IPS-NIHi11 (cell line): ENCODE results near the gene PPP1R9A.
A peak's percentile ranks its signal among the peaks of the same experiment; 100 is the strongest.

Experiments used
- DNase-seq: peaks from one replicate; pipeline ENCODE4 v3.0.0; 2012; ENCODE audit warnings: mixed read lengths, low spot score

Gene PPP1R9A

DNA sequence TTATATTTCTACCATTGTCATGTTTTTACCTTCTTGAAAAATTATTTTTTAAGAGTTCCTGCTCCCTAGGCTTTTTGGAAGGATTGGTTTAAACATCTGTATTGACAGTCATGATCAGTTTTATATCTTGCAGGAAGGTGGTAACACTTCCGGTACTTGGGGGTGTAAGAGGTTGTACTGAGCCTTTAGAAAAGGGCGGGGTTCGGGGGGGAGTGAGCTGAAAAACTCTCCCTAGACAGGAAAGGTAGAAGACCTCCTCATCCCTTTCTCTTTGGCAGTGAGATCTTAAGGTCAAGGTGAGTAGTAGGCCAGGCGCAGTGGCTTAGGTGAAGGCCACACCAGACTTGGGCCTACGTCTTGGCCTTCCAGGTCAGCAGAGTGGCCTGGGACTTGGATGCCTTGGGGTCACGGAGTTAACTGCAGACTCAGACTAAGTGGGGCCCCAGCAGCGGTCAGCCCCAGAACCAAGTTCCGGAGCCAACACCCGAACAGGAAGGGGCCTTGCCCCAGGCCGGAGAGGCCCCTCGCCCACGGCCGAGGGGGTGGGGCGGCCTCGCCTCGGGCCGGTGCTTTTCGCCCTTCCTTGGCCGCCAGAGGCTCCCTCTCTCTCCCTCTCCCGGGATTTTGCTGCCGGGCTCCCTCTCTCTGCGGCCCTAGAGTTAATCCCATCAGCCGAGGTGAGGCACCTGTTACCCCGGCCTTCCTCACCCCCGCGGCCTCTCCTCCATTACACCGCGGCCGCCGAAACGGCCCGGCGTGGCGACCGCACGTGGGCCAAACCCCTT lies at the start of gene PPP1R9A:
PPP1R9A (plus strand) TSS at position 569 of the 785 bp plus-strand sequence. CDS start 2,520 bp downstream, outside the sequence.
- DNase-seq, result peak; percentile 86

GRCh38 chr7:94871132-94871531 lies 36.3 kb upstream of the PPP1R9A start:
- DNase-seq, result no peak

- DNase-seq, result no peak
Observed at GRCh38 chr7:94873239-94873638, 34.2 kb upstream of the PPP1R9A start.

GRCh38 chr7:94874036-94874785 lies 33.2 kb upstream of the PPP1R9A start:
- no peak for DNase-seq

DNA sequence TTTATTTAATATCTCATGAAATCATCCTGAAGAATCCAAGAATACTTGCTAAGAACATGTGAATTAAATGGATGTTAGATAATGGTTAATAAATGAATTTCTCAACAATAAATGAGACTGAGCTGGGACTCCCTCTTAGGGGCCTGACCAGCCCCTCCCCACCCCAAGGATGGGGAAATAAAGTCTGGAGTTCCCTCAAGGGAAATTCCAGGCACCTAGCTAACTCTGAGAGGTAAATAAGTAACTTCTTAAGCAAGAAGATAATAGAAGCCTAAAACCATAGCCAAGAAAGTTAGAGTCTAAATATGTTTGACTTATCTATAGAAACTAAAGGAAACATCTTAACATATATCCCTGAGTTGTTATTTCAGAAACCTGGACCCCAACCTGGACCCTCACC lies 32.2 kb upstream of the PPP1R9A start:
- DNase-seq, result no peak

DNA sequence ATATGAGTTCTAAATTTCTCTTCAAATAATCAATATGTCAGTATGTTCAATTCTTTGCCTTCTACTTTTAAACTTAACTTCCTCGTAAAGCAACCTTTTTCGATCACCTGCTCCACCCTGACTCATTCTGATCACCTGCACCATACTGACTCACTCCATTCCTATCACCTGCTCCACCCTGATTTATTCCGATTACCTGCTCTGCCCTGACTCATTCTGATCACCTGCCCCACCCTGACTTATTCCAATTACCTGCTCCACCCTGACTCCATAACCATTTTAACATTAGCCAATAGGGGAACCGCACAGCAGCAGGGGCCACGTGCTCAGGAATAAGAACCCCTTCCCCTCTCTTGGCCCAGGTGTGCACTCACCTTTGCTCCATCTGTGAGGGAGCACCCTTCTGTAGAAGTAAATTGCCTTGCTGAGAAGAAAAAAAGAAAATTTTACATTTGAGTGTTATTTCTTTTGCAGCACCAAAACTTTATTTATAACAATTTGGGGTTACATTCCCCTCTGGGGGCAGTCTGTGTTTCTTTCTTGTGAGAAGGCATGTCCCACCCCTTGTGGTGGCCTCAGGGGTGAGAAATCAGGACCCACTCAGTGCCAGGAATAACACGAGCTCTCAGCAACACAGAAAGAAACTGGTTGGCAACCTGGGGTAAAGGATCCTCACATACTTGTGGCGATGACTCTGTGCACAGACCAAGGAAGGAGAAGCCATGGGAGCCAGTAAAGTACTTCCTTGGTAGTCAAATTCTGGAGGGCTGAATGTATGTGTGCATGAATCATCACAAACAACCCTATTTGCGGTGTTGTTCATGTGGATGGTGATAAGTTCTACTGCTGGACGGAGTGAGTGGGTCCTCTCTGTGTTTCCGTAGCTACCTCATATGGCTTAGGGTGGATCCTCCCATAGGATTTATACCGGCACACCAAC lies 29.4 kb upstream of the PPP1R9A start:
- no peak for DNase-seq

DNA sequence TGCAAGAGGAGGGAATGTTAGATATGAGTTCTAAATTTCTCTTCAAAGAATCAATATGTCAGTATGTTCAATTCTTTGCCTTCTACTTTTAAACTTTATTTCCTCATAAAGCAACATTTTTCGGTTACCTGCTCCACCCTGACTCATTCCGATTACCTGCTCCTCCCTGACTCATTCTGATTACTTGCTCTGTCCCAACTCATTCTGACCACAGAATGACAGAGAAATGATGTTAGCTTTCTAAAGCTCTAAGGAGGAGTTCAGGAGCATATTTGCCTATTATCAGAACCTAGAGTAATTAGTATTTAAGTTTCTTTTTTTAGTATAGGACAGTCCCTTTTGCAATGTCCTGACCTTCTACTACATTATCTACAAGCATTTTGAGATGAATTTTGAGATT lies 24.5 kb upstream of the PPP1R9A start:
- no peak for DNase-seq

- DNase-seq, result no peak
Observed at GRCh38 chr7:94883616-94884015, 23.8 kb upstream of the PPP1R9A start.

GRCh38 chr7:94888551-94888950 lies 18.8 kb upstream of the PPP1R9A start:
- peak; percentile 44 for DNase-seq

DNA sequence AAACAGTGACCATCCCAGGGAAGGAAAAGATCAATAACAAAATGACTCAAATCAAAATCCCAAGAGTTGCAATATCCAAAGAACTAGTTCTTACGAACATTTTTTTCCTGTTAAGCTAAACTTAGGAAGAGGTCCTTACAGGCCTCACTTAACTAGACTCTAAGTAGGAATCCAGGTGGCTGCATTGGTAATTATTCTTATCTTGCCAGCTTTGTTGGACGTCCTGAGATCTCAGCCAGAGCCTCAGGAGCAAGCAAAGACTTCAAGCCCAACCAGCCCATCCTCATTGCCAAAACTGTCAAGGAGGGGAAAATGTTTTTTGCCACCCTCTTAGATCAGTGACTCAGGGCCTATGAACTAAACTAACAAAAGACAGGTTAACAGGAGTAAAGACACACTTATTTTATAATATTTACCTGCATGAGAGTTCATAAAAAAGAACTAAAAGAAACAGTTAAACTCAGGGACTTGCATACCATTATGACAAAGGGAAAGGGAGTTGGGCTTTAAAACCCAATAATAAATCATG lies 18.3 kb upstream of the PPP1R9A start:
- DNase-seq, result no peak

- DNase-seq, result no peak
Observed at GRCh38 chr7:94890216-94890615, 17.2 kb upstream of the PPP1R9A start.

DNA sequence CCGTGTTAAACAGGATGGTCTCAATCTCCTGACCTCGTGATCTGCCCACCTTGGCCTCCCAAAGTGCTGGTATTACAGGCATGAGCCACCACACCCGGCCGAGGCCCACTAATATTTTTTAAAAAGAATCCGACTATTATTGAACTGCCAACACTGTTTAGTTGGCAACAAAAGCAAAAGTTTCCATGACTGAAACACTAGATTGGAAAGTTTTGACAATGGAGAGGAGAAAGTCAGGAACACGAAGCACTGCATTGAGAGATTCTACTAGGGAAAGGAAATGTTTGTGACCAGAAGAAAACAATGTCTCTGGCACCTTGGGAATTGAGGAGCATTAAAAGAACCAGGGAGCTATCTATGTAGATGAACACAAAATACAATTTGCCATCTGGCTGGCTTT lies 13.7 kb upstream of the PPP1R9A start:
- no peak for DNase-seq

- DNase-seq, result no peak
Observed at GRCh38 chr7:94897541-94897940, 9.9 kb upstream of the PPP1R9A start.

DNA sequence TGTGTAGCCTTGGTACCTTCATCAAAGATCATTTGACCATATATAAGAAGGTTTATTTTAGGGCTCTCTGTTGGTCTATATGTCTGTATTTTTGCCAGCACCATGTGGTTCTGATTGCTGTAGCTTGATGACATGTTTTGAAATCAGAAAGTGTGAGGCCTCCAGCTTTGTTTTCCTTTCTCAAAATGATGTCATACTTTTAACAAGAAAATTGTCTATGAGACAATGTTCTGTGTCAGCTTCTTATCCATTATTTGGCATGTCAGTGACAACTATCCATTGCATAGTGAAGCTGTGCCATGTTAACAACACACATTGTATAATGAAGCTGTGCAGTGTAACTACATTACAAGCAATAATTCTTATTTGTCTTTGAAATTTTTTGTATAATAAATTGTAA lies 9.1 kb upstream of the PPP1R9A start:
- no peak for DNase-seq

GRCh38 chr7:94901981-94902380 lies 5.4 kb upstream of the PPP1R9A start:
- DNase-seq, result no peak

DNA sequence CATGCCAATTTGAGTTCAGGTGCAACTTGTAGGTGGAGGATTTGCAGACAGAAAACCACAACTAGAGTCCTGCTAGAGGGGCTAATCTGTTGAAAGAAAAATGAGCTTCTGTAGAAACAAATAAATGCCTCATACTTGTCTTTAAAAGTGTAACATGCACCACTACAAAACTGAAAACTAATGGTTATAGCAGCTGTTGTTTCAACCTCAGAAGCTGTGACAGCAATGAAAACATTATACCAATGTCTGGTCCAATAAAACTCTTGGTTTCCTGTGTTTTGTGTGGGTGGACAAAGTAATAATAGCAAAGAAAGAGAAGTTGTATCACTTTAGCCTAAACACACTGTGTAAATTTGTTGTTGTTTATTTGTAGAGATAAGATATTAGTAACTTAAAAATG lies 3.4 kb upstream of the PPP1R9A start:
- no peak for DNase-seq

GRCh38 chr7:94904982-94905381 lies 2.4 kb upstream of the PPP1R9A start:
- no peak for DNase-seq

DNA sequence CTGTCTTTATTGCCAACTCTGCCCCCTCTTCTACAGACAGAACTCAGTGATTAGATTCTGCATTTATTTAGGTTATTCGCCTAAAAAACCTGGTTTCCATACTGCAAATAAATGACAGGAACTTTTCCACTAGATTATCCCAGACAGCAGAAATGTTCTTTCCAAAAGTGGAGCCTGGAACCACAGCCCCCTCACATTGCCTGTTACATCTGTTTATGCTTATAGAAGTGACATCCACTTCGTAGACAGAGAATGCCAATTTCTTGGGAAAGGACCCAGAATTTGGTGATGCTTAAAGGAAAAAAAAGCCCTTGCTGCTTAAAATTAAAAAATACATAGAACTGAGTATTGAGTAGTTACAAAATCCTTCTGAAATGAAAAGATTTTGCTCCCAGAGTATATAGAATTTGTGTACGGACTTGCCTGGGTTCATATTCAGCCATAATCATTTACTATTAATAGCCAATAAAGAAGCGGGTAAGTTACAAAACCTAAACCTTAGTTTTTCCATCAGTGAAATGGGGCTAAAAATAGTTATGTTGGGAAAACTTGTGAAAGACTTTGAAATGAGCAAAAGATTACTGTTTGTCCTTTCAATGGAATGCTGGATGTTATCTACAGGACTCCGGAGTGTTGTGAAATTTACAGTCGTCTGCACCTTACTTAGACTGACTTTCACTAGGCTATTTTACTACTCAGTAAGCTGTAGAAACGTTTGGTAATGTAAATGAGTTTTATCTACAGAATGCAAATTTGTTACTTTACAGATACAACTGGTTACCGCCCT lies 1.1 kb upstream of the PPP1R9A start:
- DNase-seq, result no peak

DNA sequence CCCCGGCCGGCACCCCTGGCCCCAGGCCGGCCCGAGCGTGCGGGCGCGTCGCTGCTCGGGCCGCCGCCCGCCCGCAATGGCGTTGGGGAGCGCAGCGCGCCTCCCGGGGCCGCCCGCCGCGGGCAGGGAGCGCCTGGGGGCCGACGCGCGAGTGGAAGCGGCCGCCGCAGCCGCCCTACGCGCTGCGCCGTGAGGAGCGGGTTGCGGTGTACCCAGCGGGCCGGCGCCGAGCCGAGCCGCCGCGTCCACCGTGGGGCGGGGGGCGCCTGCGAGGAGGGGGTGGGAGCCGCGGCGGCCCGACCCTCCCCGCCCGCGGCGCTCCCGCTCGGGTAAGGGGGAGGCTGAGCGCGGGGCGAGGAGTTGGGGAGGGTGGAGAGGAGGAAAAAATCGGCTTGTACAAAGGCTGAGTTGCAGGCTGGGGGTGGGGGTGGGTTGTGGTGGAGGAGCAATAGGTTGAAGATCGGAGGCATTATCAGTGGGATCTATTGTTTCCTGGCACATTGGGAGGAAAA lies 473 bp downstream of the PPP1R9A start:
- DNase-seq, result peak; percentile 71

DNA sequence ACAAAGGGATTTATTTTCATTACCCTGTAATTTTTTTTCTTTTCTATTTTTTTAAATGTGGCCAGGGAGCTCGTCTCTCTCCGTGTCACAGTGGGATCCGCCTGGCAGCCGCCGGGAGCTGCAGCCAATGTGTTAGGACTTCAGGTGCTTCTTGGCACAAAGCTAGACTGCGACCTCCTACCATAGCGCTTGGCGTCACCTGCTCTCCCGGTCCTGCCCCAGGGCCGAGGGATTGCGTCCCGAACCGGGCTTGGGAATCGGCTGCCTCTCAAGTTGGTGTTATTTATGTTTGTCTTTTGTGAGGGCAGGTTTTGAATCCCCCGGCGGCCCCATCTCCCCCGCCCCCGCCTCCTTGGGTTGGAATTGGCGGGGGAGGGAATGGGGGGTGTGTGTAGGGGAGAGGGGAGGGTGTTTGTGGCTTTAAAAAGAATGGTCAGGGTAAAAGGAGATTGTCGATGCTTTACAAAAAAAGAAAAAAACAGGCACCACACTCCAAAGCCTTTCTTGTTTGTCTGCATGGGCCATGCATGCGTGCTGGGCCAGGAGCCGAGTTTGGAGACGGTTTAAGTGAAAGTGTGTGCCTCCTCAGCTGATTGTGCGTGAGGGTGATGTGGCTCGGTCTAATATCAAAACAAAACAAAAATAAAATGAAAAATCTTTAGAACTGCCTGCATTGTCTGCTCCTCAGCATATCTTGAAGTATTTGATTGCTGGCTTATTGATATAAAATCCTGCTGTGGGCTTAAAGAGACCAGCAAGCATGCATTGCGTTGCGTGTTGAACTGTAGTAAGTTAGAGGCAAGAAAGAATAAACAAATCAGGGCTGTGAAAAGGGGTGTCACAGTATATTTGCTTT lies 1.2 kb downstream of the PPP1R9A start:
- DNase-seq, result peak; percentile 64
